Endothelial cell of umbilical vein (primary cell): Measurements from ENCODE around the gene CFTR.
A peak's percentile ranks its signal among the peaks of the same experiment; 100 is the strongest.

Experiments used
- CTCF ChIP-seq, 2 donors: IDR thresholded peaks; 1 replicate in 1 of 2; 2 replicates in 1 of 2; pipeline ENCODE4 v1.5.1; 2011; ENCODE audit warnings: low read length in 2 of 2, mild to moderate bottlenecking in 2 of 2, moderate library complexity in 2 of 2, control low read depth in 1 of 2, inconsistent platforms in 1 of 2, low read depth in 1 of 2; ENCODE audit not compliant: insufficient read depth in 1 of 2; ENCODE audit errors: extremely low read depth in 1 of 2
- EZH2 ChIP-seq: IDR thresholded peaks from 2 replicates; pipeline ENCODE4 v1.6.1; 2012; ENCODE audit warnings: borderline replicate concordance, low read depth, mild to moderate bottlenecking, moderate library complexity, low read length, inconsistent platforms; ENCODE audit not compliant: severe bottlenecking
- POLR2A ChIP-seq: IDR thresholded peaks from 2 replicates; pipeline ENCODE4 v1.6.1; 2012; ENCODE audit warnings: low read depth, mild to moderate bottlenecking, control low read depth, low read length

DNA sequence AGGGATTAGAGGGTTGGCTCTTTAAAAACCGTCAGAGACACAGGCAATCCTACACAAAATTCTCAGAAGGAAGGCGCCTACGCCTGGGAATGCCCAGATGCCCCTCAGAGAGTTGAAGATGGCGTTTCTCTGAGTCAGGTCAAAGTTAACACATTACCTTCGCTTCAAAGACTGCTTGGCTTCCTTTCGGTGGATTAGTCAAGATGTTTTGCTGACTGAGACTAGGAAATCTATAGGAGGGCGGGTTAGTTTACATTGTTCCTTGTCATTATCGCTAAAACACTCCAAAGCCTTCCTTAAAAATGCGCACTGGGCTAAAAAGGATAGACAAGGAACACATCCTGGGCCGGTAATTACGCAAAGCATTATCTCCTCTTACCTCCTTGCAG, 995 bp upstream of the CFTR start:
- no peak for TF ChIP-seq CTCF (IDR thresholded peaks at IDR 0.05; ENCODE audit: extremely low read depth in 1 of 2, insufficient read depth in 1 of 2, low read depth in 1 of 2, low read length in 2 of 2)
- TF ChIP-seq POLR2A = no peak
- TF ChIP-seq EZH2 = peak; percentile 43
